EL (cell line): ENCODE measurements around the gene KLK15.

Source experiments
- DNase-seq: peaks from one replicate; pipeline ENCODE4 v3.0.0-alpha.2; 2016

KLK15 gene, protein sequence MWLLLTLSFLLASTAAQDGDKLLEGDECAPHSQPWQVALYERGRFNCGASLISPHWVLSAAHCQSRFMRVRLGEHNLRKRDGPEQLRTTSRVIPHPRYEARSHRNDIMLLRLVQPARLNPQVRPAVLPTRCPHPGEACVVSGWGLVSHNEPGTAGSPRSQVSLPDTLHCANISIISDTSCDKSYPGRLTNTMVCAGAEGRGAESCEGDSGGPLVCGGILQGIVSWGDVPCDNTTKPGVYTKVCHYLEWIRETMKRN

DNA sequence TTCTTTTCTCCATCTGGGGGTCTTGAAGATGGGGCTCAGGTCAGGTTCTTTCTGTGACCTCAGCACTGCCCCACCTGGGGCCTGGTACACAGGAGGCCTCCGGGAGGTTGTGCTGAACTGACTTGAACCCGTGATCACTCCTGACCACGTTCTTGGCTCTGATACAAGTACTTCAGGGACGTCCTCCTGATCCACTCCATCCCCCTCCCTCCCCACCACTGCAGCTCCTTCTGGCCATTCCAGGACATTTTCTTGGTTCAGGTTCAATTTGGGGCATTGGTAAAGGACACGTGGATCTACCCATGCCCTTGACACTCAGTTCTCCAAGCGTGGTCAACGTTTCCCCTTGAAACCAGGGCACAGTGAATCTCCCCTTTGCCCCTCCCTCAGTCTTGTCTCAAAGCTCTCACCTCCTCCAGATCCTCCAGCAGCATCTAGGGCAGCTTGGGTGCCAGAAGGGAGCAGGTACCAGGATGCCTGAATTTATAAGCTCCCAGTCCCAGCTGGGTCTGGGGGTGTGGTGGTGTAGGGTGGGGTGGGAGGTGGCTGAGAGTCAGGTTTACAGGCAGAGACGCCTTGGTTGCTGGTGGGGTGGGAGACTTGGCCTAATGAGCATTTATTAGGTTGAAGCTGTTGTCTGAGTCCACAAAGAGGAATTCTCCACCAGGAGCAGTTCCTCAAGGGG lies at the start of gene KLK15:
Gene KLK15, minus strand, starts transcription at position 458 of the 685 bp plus-strand sequence. CDS start 2,082 bp downstream, outside the sequence.
- DNase-seq, result no peak

DNA sequence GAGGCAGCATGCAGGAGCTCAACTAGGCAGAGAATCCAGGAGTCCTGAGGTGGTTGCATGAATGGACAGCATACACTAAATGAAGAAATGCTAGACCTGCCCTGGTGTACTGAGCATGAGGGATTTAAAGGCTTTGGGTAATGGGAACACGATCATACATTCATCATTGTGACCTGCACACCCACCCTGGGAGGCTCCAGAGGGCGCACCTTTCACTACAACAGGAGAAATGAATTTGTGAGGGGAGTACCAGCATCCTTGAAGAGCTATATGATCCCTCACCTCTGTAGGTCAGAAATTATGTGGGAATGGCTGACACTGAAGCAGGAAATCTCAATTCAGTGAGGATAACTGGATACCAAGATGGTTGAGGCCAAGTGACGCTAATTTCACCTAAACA lies 48.8 kb upstream of the KLK15 start:
- DNase-seq, result no peak

DNA sequence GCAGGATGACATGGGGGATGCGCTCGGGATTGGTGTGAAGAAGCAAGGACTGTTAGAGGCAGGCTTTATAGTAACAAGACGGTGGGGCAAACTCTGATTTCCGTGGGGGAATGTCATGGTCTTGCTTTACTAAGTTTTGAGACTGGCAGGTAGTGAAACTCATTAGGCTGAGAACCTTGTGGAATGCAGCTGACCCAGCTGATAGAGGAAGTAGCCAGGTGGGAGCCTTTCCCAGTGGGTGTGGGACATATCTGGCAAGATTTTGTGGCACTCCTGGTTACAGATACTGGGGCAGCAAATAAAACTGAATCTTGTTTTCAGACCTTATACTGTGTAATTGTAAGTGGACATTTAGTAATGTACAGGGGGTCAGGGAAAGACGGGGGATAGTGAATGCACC lies 46.9 kb upstream of the KLK15 start:
- no peak for DNase-seq

DNA sequence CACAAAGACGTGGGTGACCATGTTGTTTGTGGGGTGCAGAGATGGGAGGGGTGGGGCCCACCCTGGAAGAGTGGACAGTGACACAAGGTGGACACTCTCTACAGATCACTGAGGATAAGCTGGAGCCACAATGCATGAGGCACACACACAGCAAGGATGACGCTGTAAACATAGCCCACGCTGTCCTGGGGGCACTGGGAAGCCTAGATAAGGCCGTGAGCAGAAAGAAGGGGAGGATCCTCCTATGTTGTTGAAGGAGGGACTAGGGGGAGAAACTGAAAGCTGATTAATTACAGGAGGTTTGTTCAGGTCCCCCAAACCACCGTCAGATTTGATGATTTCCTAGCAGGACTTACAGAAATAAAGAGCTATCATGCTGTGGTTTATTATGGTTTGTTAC lies 45.5 kb upstream of the KLK15 start:
- DNase-seq, result no peak

DNA sequence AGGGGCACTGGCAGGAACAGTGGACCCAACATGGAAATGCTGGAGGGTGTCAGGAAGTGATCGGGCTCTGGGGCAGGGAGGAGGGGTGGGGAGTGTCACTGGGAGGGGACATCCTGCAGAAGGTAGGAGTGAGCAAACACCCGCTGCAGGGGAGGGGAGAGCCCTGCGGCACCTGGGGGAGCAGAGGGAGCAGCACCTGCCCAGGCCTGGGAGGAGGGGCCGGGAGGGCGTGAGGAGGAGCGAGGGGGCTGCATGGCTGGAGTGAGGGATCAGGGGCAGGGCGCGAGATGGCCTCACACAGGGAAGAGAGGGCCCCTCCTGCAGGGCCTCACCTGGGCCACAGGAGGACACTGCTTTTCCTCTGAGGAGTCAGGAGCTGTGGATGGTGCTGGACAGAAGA lies 44.0 kb upstream of the KLK15 start:
- no peak for DNase-seq

DNA sequence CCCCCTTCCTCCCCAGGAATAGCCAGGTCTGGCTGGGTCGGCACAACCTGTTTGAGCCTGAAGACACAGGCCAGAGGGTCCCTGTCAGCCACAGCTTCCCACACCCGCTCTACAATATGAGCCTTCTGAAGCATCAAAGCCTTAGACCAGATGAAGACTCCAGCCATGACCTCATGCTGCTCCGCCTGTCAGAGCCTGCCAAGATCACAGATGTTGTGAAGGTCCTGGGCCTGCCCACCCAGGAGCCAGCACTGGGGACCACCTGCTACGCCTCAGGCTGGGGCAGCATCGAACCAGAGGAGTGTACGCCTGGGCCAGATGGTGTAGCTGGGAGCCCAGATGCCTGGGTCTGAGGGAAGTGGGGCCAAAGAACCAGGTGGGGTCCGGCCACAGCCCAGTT lies 43.1 kb upstream of the KLK15 start:
- DNase-seq, result no peak

DNA sequence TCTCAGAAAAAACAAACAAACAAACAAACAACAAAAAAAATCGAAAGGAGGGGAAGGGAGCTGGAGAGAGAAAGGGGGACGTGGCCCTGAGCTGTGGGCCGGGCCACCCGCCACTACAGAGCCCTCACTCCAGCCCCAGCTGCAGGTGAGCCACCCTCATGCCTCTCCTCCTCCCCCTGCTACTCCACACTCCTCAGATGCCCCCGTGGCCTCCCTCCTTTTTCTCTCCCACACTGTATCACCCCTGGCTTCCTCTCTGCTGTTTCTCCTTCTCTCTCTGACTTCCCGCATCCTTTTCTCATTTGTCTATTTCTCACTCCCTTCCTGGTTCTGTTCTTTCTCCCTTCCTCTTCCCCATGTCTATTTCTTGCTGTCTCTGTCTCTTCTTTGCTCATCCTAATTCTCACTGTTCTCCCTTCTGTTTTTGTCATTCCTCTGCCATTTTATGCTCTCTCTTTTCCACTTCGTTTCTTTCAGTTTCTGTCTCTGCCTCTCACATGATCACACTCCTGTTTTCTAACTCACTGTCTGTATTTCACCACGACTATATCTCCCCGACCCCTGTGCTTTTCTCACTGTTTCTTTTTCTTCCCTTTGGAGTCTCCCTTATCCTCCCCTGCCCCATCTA lies 42.5 kb upstream of the KLK15 start:
- no peak for DNase-seq

DNA sequence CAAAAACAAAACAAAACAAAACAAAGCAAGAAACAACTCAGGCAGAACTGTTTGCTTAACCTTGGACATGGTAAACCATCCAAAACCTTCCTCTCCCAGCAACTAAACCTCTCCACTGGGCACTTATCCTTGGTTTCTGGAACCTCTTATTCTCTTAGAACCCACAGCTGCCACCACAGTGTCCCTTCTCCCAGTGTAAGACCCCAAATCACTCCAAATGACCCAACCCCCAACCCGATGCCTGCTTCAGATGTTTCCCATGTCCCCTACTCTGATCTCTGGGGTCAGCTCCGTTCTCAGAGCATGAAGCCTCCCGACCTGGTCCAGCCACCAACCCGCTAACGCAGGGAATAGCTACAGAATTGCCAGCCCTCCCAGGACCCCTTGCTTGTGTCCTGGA lies 40.8 kb upstream of the KLK15 start:
- no peak for DNase-seq

DNA sequence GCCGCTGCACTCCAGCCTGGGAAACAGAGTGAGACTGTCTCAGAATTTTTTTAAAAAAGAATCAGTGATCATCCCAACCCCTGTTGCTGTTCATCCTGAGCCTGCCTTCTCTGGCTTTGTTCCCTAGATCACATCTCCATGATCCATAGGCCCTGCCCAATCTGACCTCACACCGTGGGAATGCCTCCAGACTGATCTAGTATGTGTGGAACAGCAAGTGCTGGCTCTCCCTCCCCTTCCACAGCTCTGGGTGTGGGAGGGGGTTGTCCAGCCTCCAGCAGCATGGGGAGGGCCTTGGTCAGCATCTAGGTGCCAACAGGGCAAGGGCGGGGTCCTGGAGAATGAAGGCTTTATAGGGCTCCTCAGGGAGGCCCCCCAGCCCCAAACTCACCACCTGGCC lies 39.7 kb upstream of the KLK15 start, which contains the start of gene KLK2:
Gene KLK2, plus strand, starts transcription at position 384 of the 400 bp plus-strand sequence. CDS start 35 bp downstream, outside the sequence.
- no peak for DNase-seq

DNA sequence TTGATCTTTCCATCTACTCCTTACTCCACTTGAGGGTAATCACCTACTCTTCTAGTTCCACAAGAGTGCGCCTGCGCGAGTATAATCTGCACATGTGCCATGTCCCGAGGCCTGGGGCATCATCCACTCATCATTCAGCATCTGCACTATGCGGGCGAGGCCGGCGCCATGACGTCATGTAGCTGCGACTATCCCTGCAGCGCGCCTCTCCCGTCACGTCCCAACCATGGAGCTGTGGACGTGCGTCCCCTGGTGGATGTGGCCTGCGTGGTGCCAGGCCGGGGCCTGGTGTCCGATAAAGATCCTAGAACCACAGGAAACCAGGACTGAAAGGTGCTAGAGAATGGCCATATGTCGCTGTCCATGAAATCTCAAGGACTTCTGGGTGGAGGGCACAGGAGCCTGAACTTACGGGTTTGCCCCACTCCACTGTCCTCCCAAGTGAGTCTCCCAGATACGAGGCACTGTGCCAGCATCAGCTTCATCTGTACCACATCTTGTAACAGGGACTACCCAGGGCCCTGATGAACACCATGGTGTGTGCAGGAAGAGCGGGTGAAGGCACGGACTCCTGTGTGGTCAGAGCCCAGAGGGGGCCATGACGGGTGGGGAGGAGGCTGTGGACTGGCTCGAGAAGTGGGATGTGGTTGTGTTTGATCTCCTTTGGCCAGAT lies 37.2 kb upstream of the KLK15 start:
- no peak for DNase-seq

DNA sequence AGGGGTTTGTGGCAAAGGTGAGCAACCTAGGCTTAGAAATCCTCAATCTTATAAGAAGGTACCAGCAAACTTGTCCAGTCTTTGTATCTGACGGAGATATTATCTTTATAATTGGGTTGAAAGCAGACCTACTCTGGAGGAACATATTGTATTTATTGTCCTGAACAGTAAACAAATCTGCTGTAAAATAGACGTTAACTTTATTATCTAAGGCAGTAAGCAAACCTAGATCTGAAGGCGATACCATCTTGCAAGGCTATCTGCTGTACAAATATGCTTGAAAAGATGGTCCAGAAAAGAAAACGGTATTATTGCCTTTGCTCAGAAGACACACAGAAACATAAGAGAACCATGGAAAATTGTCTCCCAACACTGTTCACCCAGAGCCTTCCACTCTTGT lies 36.1 kb upstream of the KLK15 start:
- DNase-seq, result no peak

DNA sequence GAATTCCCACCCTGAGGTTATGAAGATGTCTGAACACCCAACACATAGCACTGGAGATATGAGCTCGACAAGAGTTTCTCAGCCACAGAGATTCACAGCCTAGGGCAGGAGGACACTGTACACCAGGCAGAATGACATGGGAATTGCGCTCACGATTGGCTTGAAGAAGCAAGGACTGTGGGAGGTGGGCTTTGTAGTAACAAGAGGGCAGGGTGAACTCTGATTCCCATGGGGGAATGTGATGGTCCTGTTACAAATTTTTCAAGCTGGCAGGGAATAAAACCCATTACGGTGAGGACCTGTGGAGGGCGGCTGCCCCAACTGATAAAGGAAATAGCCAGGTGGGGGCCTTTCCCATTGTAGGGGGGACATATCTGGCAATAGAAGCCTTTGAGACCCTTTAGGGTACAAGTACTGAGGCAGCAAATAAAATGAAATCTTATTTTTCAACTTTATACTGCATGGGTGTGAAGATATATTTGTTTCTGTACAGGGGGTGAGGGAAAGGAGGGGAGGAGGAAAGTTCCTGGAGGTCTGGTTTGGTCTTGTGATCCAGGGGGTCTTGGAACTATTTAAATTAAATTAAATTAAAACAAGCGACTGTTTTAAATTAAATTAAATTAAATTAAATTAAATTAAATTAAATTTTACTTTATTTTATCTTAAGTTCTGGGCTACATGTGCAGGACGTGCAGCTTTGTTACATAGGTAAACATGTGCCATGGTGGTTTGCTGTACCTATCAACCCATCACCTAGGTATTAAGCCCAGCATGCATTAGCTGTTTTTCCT lies 28.3 kb upstream of the KLK15 start:
- DNase-seq, result no peak

DNA sequence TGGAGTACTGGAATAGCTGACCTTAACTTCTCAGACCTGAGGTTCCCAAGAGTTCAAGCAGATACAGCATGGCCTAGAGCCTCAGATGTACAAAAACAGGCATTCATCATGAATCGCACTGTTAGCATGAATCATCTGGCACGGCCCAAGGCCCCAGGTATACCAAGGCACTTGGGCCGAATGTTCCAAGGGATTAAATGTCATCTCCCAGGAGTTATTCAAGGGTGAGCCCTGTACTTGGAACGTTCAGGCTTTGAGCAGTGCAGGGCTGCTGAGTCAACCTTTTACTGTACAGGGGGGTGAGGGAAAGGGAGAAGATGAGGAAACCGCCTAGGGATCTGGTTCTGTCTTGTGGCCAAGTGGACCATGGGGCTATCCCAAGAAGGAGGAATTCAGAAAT lies 27.6 kb upstream of the KLK15 start:
- no peak for DNase-seq

DNA sequence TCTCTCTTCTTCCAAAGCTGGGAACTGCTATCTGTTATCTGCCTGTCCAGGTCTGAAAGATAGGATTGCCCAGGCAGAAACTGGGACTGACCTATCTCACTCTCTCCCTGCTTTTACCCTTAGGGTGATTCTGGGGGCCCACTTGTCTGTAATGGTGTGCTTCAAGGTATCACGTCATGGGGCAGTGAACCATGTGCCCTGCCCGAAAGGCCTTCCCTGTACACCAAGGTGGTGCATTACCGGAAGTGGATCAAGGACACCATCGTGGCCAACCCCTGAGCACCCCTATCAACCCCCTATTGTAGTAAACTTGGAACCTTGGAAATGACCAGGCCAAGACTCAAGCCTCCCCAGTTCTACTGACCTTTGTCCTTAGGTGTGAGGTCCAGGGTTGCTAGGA lies 26.5 kb upstream of the KLK15 start:
- no peak for DNase-seq

DNA sequence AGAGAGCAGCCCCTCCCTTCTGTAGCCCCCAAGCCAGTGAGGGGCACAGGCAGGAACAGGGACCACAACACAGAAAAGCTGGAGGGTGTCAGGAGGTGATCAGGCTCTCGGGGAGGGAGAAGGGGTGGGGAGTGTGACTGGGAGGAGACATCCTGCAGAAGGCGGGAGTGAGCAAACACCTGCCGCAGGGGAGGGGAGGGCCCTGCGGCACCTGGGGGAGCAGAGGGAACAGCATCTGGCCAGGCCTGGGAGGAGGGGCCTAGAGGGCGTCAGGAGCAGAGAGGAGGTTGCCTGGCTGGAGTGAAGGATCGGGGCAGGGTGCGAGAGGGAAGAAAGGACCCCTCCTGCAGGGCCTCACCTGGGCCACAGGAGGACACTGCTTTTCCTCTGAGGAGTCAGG lies 25.5 kb upstream of the KLK15 start:
- DNase-seq, result no peak

DNA sequence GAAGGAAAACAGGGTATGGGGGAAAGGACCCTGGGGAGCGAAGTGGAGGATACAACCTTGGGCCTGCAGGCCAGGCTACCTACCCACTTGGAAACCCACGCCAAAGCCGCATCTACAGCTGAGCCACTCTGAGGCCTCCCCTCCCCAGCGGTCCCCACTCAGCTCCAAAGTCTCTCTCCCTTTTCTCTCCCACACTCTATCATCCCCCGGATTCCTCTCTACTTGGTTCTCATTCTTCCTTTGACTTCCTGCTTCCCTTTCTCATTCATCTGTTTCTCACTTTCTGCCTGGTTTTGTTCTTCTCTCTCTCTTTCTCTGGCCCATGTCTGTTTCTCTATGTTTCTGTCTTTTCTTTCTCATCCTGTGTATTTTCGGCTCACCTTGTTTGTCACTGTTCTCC lies 24.0 kb upstream of the KLK15 start:
- no peak for DNase-seq

DNA sequence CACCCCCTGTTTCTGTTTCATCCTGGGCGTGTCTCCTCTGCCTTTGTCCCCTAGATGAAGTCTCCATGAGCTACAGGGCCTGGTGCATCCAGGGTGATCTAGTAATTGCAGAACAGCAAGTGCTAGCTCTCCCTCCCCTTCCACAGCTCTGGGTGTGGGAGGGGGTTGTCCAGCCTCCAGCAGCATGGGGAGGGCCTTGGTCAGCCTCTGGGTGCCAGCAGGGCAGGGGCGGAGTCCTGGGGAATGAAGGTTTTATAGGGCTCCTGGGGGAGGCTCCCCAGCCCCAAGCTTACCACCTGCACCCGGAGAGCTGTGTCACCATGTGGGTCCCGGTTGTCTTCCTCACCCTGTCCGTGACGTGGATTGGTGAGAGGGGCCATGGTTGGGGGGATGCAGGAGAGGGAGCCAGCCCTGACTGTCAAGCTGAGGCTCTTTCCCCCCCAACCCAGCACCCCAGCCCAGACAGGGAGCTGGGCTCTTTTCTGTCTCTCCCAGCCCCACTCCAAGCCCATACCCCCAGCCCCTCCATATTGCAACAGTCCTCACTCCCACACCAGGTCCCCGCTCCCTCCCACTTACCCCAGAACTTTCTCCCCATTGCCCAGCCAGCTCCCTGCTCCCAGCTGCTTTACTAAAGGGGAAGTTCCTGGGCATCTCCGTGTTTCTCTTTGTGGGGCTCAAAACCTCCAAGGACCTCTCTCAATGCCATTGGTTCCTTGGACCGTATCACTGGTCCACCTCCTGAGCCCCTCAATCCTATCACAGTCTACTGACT lies 21.4 kb upstream of the KLK15 start, which contains the start of gene KLK3:
Gene KLK3, plus strand, starts transcription at position 280 of the 775 bp plus-strand sequence. Its CDS starts 41 bp downstream, at position 321.
- DNase-seq, result no peak

DNA sequence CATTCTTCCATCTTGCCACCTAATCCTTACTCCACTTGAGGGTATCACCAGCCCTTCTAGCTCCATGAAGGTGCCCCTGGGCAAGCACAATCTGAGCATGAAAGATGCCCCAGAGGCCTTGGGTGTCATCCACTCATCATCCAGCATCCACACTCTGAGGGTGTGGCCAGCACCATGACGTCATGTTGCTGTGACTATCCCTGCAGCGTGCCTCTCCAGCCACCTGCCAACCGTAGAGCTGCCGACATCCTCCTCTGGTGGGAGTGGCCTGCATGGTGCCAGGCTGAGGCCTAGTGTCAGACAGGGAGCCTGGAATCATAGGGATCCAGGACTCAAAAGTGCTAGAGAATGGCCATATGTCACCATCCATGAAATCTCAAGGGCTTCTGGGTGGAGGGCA lies 18.2 kb upstream of the KLK15 start:
- no peak for DNase-seq

DNA sequence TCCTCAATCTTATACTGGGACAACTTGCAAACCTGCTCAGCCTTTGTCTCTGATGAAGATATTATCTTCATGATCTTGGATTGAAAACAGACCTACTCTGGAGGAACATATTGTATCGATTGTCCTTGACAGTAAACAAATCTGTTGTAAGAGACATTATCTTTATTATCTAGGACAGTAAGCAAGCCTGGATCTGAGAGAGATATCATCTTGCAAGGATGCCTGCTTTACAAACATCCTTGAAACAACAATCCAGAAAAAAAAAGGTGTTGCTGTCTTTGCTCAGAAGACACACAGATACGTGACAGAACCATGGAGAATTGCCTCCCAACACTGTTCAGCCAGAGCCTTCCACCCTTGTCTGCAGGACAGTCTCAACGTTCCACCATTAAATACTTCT lies 17.4 kb upstream of the KLK15 start:
- DNase-seq, result no peak

DNA sequence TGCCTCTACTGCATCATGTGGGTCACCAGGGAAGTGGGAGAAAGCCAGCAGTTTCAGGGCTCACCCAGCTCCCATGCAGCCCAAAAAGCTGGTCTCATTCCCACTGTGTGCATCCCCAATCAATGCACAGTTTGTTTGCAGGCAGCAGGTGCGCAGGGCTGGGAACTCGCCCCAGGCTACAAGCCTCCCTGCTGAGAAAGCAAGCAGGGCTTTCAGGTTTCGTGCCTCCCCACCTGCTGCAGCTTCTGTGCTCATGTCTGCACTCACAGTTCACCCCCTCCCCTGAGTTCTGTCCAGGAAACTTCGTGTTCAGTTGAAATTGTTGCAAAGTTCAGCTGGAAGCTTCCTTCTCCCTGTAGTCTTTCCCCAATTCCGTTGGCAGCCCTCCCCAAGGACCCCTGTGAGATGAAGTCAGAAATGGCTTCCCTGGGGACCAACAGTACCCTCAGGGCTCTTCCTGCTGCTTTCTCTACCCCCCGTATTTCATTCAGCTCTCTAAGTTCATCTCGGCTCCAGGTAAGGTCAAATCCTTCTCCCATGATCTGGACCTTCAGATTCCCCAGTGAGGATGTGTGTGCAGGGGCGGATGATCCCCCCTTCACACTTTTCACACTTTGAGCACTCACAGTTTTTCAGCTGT lies 11.0 kb upstream of the KLK15 start:
- no peak for DNase-seq

DNA sequence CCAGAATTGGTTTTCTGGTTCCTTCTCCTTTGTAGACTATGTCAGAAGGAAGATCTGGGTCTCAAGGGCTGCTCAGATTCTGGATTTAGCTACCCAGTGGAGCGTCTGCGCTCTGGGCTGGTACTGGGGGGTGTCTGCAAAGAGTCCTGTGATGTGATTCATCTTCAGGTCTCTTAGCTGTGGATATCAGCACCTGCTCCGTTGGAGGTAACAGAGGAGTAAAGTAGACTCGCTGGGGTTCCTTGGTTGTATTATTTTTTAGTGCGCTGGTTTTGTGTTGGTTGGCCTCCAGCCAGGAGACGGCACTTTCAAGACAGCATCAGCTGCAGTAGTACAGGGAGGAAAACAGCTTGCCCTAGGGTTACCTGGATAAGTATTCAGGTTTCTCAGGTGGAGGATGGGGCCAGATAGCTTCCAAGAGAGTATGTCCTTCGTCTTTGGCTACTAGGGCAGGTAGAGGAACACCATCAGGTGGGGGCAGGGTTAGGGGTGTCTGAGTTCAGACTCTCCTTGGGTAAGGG lies 10.4 kb upstream of the KLK15 start:
- DNase-seq, result no peak
